ENCODE data around the gene IRGC. TPM values are rescaled to one million over a fixed set of nuclear protein-coding genes. Genes with fewer than 3 reads are reported as not detected.

The IRGC gene
- total RNA-seq, 3 donors from 2014 or later (not counting 1 experiment from before 2014, with no cell fraction given), result not detected

DNA sequence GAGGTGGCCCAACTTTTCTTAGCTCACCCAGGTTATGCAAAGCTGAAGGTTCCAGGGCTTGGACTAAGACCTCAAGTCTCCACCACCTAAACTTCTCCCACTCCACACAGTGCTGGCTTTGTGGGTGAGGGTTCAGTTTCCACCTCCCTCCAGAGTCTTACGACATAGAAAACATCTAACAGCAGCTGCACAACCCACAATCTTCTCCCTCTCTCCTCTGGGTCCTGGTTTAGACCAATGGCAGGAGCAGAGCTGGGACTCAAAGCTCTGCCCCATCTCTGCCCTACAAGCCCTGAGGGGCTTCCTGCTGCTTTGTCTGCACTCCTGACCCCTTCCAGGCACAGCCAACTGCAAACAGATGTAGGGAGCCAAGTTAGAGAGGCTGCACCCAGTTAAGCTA lies 16.0 kb downstream of the IRGC start:
- DNase-seq (no peak), ATAC-seq (no peak)
- Histone ChIP-seq H3K27ac (ENCODE audit: low read length) (no peak overlapping the region), H3K9me3 (ENCODE audit: control insufficient read depth, insufficient read depth, low read length) (no peaks in the 10 kb centered on the region), H3K4me1 (ENCODE audit: control insufficient read depth, insufficient read depth, low read length) (peaks cover 6% of the 10 kb centered on the region), H3K4me3 (ENCODE audit: low read length) (no peak overlapping the region), H3K27me3 (ENCODE audit: control insufficient read depth, insufficient read depth, low read length) (no peaks in the 10 kb centered on the region), H3K36me3 (ENCODE audit: control insufficient read depth, insufficient read depth, low read length) (peaks cover 71% of the 10 kb centered on the region)
- WGBS (ENCODE audit: insufficient coverage), result 71% methylated on average over 1 of the region's 1 CpG
- no peak overlapping the region for H3K4me3 Mint-ChIP-seq
- no peaks in the 10 kb centered on the region for H3K4me1 Mint-ChIP-seq
- H3K27me3 Mint-ChIP-seq (ENCODE audit: low read depth in 2 of 2), result no peaks in the 10 kb centered on the region
- H3K27ac Mint-ChIP-seq, result peak overlapping the region in 1 of 2 donors; percentile 57
- TF ChIP-seq, protein P1, sequence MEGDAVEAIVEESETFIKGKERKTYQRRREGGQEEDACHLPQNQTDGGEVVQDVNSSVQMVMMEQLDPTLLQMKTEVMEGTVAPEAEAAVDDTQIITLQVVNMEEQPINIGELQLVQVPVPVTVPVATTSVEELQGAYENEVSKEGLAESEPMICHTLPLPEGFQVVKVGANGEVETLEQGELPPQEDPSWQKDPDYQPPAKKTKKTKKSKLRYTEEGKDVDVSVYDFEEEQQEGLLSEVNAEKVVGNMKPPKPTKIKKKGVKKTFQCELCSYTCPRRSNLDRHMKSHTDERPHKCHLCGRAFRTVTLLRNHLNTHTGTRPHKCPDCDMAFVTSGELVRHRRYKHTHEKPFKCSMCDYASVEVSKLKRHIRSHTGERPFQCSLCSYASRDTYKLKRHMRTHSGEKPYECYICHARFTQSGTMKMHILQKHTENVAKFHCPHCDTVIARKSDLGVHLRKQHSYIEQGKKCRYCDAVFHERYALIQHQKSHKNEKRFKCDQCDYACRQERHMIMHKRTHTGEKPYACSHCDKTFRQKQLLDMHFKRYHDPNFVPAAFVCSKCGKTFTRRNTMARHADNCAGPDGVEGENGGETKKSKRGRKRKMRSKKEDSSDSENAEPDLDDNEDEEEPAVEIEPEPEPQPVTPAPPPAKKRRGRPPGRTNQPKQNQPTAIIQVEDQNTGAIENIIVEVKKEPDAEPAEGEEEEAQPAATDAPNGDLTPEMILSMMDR (IDR thresholded peaks at IDR 0.05), result no peak
- intact Hi-C loops (cut with micrococcal nuclease), result no loop called here
- no peaks in the 10 kb centered on the region for H3K9me3 Mint-ChIP-seq
- H3K36me3 Mint-ChIP-seq, result peaks cover 11% of the 10 kb centered on the region

DNA sequence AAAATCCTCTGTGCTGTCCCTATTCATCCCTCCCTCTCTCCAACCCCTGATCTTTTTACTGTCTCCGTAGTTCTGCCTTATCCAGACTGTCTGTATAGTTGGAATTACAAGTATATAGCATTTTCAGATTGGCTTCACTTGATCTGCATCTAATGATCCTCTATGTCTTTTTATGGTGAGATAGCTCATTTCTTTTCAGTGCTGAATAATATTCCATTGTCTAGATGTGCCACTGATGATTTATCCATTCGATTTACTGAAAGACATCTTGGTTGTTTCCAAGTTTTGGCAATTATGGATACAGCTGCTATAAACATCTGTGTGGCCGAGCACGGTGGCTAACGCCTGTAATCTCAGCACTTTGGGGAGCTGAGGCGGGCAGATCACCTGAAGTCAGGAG lies 19.1 kb downstream of the IRGC start:
- H3K4me1 Mint-ChIP-seq, result peaks cover 6 to 7% of the 10 kb centered on the region in 2 donors
- intact Hi-C loops (cut with micrococcal nuclease), result no loop called here
- Histone ChIP-seq H3K4me3 (ENCODE audit: low read length) (no peak overlapping the region), H3K36me3 (ENCODE audit: control insufficient read depth, insufficient read depth, low read length) (peaks cover 81% of the 10 kb centered on the region), H3K4me1 (ENCODE audit: control insufficient read depth, insufficient read depth, low read length) (no peaks in the 10 kb centered on the region), H3K27ac (ENCODE audit: low read length) (no peak overlapping the region), H3K27me3 (ENCODE audit: control insufficient read depth, insufficient read depth, low read length) (no peaks in the 10 kb centered on the region), H3K9me3 (ENCODE audit: control insufficient read depth, insufficient read depth, low read length) (no peaks in the 10 kb centered on the region)
- no peaks in the 10 kb centered on the region for H3K27me3 Mint-ChIP-seq (ENCODE audit: low read depth in 2 of 2)
- no peak overlapping the region for H3K27ac Mint-ChIP-seq
- ATAC-seq, result no peak
- TF ChIP-seq, protein P1 (IDR thresholded peaks at IDR 0.05), result no peak
- no peaks in the 10 kb centered on the region for H3K9me3 Mint-ChIP-seq
- 96% methylated on average over 5 of the region's 6 CpGs for WGBS (ENCODE audit: insufficient coverage)
- DNase-seq, result no peak
- H3K4me3 Mint-ChIP-seq, result no peak overlapping the region
- H3K36me3 Mint-ChIP-seq, result peaks cover 11% of the 10 kb centered on the region

DNA sequence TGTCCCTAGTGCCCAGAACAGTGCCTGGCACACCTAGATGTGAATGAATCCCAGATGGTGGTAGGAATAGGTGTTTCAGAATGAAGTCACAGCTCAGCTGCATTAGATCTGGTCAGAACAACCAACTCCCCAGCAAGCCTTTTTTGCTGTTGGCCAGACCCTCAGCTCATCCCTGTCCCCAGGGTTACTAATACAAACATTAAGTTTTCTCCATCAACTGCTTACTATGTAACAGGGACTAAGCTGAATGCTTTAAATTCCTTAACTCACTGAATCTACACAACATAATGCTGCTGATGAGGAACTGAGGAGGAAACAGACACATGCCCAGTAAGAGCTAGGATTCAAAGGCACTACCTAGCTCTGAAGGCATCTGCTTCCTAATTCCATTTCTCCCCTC lies 20.1 kb downstream of the IRGC start:
- peaks cover 83% of the 10 kb centered on the region for H3K36me3 ChIP-seq (ENCODE audit: control insufficient read depth, insufficient read depth, low read length)
- H3K4me3 Mint-ChIP-seq, result no peak overlapping the region
- H3K27ac ChIP-seq (ENCODE audit: low read length), result no peak overlapping the region
- no peaks in the 10 kb centered on the region for H3K9me3 Mint-ChIP-seq
- peak overlapping the region in 1 of 2 donors; percentile 38 for H3K27ac Mint-ChIP-seq
- intact Hi-C loops (cut with micrococcal nuclease), result no loop called here
- peaks cover 14% of the 10 kb centered on the region for H3K36me3 Mint-ChIP-seq
- ATAC-seq, result no peak
- no peaks in the 10 kb centered on the region for H3K9me3 ChIP-seq (ENCODE audit: control insufficient read depth, insufficient read depth, low read length)
- H3K4me3 ChIP-seq (ENCODE audit: low read length), result no peak overlapping the region
- DNase-seq, result no peak
- no peaks in the 10 kb centered on the region for H3K27me3 Mint-ChIP-seq (ENCODE audit: low read depth in 2 of 2)
- H3K27me3 ChIP-seq (ENCODE audit: control insufficient read depth, insufficient read depth, low read length), result no peaks in the 10 kb centered on the region
- H3K4me1 Mint-ChIP-seq, result peaks cover 6 to 7% of the 10 kb centered on the region in 2 donors
- TF ChIP-seq, protein P1 (IDR thresholded peaks at IDR 0.05), result no peak
- no peaks in the 10 kb centered on the region for H3K4me1 ChIP-seq (ENCODE audit: control insufficient read depth, insufficient read depth, low read length)

DNA sequence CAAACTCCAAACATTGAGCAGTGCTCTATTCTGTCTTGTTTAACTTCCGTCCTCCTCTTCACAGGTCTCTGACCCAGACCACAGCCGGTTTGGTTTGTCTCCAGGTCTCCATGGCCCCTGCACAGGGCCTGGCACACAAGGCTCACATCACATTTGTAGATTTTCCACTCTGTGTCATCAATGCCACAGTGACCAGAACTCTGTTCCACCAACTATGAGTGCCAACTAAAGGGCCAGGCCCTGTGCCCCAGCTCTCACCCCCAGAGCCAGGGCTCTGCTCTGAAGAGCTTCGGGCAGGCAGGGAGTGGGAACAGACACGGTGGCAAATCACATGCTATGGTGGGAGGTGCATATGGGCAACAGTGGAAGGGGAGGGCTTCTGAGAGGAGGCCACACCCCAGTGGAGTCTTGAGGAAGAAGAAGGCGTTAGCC lies 22.9 kb downstream of the IRGC start:
- Histone ChIP-seq H3K27me3 (ENCODE audit: control insufficient read depth, insufficient read depth, low read length) (no peaks in the 10 kb centered on the region), H3K4me3 (ENCODE audit: low read length) (no peak overlapping the region), H3K36me3 (ENCODE audit: control insufficient read depth, insufficient read depth, low read length) (peaks cover 77% of the 10 kb centered on the region), H3K9me3 (ENCODE audit: control insufficient read depth, insufficient read depth, low read length) (no peaks in the 10 kb centered on the region), H3K27ac (ENCODE audit: low read length) (peak overlapping the region; percentile 8), H3K4me1 (ENCODE audit: control insufficient read depth, insufficient read depth, low read length) (no peaks in the 10 kb centered on the region)
- Mint-ChIP-seq H3K4me1 (peaks cover 6 to 7% of the 10 kb centered on the region in 2 donors), H3K4me3 (no peak overlapping the region), H3K27me3 (ENCODE audit: low read depth in 2 of 2) (no peaks in the 10 kb centered on the region), H3K27ac (peak overlapping the region; percentile 64 to 73), H3K9me3 (no peaks in the 10 kb centered on the region), H3K36me3 (peaks cover 18% of the 10 kb centered on the region)
- intact Hi-C loops (cut with micrococcal nuclease), result no loop called here
- TF ChIP-seq, protein P1 (IDR thresholded peaks at IDR 0.05), result no peak
- ATAC-seq (peak; percentile 46 to 71 (median 64)), DNase-seq (peak in 1 of 2 donors; percentile 32)
- 73% methylated on average over 5 of the region's 5 CpGs for WGBS (ENCODE audit: insufficient coverage)
